ENCODE results near the gene SLC36A3.

Gene SLC36A3

DNA sequence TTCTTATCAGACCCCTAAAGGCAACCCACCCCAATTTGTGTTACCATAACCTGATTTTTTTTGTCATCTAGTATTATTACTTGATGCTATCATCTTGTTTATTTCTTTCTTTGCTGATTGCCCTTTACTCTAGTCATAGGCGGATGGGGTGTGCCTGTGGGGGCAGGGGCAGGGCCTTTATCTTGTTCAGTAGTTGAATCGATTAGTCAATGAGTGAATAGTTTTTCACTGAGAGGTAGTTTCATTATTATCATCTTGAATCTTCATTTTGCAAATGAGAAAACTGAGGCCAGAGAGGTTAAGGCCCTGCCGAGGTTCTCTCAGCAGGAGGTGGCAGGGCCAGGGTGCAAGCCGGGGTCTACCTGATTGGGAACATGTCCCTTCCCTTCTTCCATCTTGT lies 60.0 kb downstream of the SLC36A3 start:
- TF ChIP-seq GATA2 (IDR thresholded peaks at IDR 0.05; ENCODE audit: low read depth, low read length) (no peak), GATA3 (IDR thresholded peaks at IDR 0.05; ENCODE audit: low read depth, low read length) (no peak)

GRCh38 chr5:151243127-151243526 lies 60.4 kb downstream of the SLC36A3 start:
- no peak for TF ChIP-seq GATA2 (IDR thresholded peaks at IDR 0.05; ENCODE audit: low read depth, low read length)
- no peak for TF ChIP-seq GATA3 (IDR thresholded peaks at IDR 0.05; ENCODE audit: low read depth, low read length)

GRCh38 chr5:151240924-151241635 lies 62.5 kb downstream of the SLC36A3 start:
- TF ChIP-seq GATA3 (IDR thresholded peaks at IDR 0.05; ENCODE audit: low read depth, low read length), result no peak
- TF ChIP-seq GATA2 (IDR thresholded peaks at IDR 0.05; ENCODE audit: low read depth, low read length), result peak; percentile 67

DNA sequence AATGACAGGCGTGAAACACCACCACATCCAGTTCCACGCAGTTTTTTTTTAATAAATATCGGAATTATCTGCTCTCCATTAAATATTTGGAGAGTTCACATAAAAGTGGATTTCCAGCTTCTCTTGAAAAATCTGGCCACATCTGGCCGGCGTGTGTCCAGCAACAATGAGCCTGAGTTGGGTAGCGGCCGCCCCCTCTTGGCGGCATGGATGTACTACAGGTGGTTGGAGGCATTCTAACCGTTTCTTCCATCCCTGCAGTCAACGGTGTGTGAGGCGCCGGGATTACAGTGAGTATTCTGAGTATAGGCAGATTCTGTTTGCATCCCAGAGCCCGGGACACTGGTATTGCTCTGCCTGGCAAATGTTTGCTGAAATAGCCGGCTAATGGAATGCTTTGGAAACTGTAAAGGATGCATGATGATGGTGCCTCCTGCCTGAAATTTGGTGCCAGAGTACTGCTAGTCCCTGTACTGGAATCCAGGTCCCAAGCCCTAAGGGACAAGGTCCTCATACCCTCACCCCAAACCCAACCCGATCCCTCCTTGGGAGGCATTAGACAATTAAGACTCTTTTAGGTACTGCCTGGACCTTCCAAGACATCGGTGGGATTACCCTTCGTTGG lies 64.2 kb downstream of the SLC36A3 start:
- TF ChIP-seq GATA2 (IDR thresholded peaks at IDR 0.05; ENCODE audit: low read depth, low read length) (no peak), GATA3 (IDR thresholded peaks at IDR 0.05; ENCODE audit: low read depth, low read length) (no peak)

DNA sequence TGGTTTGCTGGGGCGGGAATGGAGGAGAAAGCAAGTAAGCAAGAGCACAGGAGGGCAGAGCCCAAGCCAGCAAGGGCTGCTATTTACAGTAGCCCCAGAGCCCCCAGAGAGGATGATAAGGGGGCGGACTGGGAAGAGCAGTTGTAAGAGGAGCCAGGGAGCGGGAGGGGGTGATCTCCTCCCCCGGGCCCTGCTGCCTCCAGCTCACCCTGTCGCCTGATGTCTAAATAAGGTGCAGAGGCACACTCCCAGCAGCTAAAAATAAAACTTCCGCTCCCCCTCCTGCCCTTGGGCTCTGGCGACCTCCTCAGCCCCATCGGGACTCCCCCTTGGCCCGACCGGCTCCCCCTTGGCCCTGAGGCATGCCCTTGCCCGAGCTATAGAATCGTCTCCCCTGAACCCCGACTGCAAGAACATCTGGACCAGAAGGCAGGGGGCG lies 65.2 kb downstream of the SLC36A3 start:
- TF ChIP-seq GATA3 (IDR thresholded peaks at IDR 0.05; ENCODE audit: low read depth, low read length), result no peak
- TF ChIP-seq GATA2 (IDR thresholded peaks at IDR 0.05; ENCODE audit: low read depth, low read length), result no peak

- TF ChIP-seq GATA2 (IDR thresholded peaks at IDR 0.05; ENCODE audit: low read depth, low read length) (no peak), GATA3 (IDR thresholded peaks at IDR 0.05; ENCODE audit: low read depth, low read length) (no peak)
Observed at GRCh38 chr5:151237685-151238084, 65.9 kb downstream of the SLC36A3 start.

DNA sequence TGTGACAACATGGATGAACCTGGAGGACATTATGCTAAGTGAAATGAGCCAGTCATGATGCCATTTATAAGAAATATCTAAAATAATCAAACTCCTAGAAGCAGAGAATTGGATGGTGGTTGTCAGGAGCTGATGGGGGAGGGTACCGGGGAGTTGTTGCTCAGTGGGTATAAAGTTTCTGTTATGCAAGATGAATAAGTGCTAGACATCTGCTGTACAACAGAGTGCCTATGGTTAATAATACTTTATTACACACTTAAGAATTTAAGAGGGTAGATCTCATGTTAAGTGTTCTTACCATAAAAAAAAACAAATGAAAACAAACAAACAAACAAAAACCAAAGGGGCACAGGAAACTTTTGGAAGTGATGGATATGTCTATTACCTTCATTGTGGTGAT lies 66.7 kb downstream of the SLC36A3 start:
- TF ChIP-seq GATA3 (IDR thresholded peaks at IDR 0.05; ENCODE audit: low read depth, low read length) (no peak), GATA2 (IDR thresholded peaks at IDR 0.05; ENCODE audit: low read depth, low read length) (no peak)

DNA sequence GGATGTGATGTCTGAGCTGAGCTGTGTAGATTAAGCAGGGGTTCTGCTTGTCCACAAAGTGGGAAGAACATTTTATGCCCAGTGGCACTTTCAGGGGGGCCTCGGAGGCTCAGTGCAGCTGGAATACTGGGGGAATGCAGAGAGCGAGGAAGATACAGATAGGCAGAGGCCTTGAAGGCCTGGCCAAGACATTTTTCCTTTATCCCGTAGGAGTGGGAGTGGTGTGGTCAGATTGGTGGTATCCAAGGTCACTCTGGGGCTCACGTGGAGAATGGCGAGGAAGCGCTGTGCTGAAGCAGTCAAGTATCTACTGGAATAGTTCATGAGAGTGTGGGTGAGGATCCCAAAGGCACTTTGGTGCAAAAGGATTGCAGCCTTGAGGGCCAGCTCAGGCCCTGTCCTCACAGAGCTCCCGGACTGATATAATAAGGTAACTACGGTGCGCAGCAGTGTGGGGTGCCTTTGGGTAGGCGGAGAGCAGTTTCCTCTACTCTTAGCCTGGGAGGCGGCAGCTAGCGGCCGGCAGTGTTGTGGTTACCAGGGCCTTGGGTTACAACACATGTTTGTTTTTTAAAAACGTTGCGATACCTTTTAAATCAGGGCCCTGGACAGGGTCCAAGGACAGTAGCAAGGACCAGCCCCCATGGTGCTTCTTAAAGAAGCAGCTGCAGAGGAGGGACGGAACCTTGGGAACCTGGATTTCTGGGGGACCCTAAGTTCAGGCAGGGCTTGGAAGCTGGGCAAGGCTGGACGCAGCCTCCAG lies 68.9 kb downstream of the SLC36A3 start:
- TF ChIP-seq GATA3 (IDR thresholded peaks at IDR 0.05; ENCODE audit: low read depth, low read length), result no peak
- TF ChIP-seq GATA2 (IDR thresholded peaks at IDR 0.05; ENCODE audit: low read depth, low read length), result no peak

GRCh38 chr5:151233616-151234085 lies 69.9 kb downstream of the SLC36A3 start:
- no peak for TF ChIP-seq GATA3 (IDR thresholded peaks at IDR 0.05; ENCODE audit: low read depth, low read length)
- TF ChIP-seq GATA2 (IDR thresholded peaks at IDR 0.05; ENCODE audit: low read depth, low read length), result no peak

DNA sequence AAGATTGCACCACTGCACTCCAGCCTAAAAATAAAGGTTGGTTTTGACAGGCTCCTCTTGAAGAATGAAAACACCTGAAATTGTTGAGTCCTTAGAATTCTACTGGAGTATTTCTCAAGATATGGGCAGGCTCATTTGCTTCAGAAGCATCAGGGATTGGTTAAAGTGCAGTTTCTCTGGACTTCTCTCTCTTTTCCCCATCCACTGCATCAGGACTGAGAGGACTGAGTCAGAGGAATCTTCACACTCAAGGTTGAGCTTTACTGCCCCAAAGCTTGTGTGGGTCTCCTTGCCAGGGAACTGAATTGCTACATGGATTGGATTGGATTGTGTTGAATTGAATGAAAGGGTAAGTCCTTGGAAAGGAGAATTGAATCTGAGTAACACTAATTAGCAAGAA lies 72.2 kb downstream of the SLC36A3 start:
- TF ChIP-seq GATA3 (IDR thresholded peaks at IDR 0.05; ENCODE audit: low read depth, low read length) (no peak), GATA2 (IDR thresholded peaks at IDR 0.05; ENCODE audit: low read depth, low read length) (no peak)

- TF ChIP-seq GATA3 (IDR thresholded peaks at IDR 0.05; ENCODE audit: low read depth, low read length) (no peak), GATA2 (IDR thresholded peaks at IDR 0.05; ENCODE audit: low read depth, low read length) (no peak)
Observed at GRCh38 chr5:151230048-151230680, 73.4 kb downstream of the SLC36A3 start.

- no peak for TF ChIP-seq GATA2 (IDR thresholded peaks at IDR 0.05; ENCODE audit: low read depth, low read length)
- no peak for TF ChIP-seq GATA3 (IDR thresholded peaks at IDR 0.05; ENCODE audit: low read depth, low read length)
Observed at GRCh38 chr5:151228986-151229385, 74.6 kb downstream of the SLC36A3 start.

- TF ChIP-seq GATA2 (IDR thresholded peaks at IDR 0.05; ENCODE audit: low read depth, low read length) (no peak), GATA3 (IDR thresholded peaks at IDR 0.05; ENCODE audit: low read depth, low read length) (no peak)
Observed at GRCh38 chr5:151227918-151228447, 75.6 kb downstream of the SLC36A3 start.
